Kidney capillary endothelial cell (primary cell): Measurements from ENCODE around the gene RNU1-2.
"Not testable (repeated sequence)": the region's sequence is repeated elsewhere in the genome, so short reads cannot be mapped to it uniquely, and the experiment has no call there.

Experiments
- DNase-seq: peaks from one replicate; pipeline ENCODE4 v3.0.0-alpha.2; 2018; ENCODE audit warnings: low spot score

The RNU1-2 gene

DNA sequence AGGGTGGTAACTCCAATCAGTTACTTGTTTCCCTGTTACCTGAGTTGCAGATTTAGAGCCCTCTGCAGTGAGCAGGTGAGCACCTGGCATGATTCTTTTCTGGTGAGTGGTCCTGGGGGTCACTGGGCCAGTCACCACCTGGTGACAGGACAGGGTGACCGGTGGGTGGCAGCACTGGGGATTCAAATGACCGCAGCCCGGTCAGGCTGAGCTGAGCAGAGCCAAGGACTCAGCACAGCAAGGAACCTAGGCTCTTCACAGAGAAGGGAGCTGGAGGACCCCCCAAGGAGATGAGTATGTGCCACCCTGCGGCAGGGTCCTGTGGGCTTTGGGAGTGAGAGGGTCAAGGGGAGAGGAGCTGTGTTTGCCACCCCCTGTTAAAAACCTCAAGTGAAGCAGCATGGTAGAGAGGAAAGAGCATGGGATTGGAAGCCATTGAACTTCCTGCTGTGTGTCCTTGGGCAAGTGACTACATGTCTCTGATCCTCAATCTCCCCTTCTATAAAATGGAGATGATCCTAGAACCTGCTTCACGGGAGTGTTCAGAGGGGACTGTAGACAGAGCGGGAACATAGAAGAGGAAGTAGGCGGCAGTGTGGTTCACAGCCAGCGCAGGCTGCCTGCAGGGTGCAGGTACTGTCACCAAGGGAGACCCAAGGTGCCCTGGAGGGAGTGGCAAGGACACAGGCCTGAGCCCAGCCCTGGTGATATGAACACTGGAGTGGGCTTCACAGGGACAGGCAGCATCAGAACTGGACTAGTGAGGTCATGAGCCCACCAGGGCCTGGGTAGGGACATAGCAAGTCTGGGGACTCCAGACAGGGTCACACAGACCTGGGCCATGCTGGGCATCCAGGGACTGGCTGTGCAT is 16.3 kb downstream of the RNU1-2 start:
- not testable (repeated sequence) for DNase-seq

DNA sequence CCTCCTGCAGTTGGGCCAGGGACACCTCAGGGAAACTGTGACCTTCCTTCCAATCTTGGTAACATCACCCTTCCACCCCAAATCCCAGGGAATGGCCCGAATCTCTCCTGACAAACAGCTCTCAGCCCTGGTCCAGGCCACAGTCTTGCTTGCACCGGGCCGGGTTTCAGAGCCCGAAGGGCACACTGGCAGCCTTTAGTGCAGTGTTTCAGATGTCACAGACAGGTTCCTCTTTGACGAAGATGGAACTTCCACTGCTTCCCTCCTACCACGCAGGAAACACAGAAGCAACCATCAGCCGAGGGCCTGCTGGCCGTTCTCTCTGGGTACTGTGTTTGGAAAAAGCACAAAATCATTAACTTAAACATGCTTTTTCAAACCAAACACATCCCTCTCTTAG is 17.0 kb downstream of the RNU1-2 start:
- DNase-seq = not testable (repeated sequence)

DNA sequence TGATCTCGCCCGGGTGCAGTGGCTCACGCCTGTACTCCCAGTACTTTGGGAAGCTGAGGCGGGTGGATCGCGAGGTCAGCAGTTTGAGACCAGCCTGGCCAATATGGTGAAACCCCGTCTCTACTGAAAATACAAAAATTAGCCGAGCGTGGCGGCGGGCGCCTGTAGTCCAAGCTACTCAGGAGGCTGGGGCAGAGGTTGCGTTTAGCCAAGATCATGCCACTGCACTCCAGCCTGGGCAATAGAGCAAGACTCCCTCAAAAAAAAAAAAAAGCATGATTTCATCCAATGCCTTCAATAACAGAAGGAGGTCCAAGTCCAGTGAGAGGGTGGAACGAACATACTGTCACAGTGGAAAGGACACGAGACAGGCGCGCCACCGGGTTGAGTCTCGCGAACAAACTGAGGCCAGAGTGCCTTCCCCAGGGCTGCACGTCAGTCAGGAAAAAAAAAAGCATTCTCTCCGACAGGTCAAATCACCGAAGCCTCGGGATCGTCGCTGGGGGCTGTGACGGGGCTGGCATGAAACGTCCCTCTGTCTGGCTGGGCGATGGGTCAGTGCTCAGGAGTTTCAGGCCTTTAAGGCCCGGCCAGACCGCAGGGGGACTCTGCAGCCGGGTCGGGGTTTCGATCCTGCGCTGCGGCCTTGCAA is 17.5 kb downstream of the RNU1-2 start:
- DNase-seq = no peak

DNA sequence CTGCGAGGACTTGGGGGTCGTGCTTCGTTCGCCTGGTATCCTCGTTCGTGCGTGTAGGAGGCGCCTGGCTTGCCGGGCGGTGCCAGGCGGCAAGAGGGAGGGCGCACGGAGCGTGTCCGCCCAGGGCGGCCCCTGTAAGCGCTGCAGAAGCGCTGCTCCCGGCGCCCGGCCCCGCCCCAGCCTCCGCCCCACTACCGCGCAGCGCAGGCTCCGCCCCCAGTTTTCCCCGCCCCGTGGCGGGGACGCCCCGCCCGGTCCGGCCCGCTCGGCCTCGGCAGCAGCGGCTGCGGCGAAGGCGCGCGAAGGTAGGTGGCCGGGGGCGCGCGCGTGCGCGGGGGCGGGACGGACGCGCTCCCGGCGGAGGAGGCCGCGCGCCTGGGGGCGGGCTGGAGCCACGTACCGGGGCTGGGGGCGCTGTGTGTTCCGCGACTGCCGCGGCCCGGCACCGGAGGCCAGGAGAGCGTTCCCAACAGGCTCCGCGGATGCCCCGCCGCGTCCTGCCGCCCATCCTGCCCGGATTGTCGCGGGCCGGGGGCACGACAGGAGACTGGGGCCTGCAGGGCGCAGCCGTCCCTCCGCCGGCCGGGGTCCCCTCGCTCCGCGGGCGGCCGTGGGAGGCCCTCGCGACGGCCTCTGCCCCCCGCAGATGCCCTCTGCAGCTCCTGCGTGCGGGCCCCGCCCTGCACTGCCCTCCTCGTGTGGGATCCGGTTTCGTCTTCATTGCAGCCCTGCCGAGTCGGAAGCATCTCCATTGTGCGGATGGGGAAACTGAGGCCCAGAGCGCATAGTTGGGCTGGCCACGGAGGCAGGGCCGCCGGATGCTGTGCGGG is 18.3 kb downstream of the RNU1-2 start:
- peak; percentile 96 for DNase-seq

DNA sequence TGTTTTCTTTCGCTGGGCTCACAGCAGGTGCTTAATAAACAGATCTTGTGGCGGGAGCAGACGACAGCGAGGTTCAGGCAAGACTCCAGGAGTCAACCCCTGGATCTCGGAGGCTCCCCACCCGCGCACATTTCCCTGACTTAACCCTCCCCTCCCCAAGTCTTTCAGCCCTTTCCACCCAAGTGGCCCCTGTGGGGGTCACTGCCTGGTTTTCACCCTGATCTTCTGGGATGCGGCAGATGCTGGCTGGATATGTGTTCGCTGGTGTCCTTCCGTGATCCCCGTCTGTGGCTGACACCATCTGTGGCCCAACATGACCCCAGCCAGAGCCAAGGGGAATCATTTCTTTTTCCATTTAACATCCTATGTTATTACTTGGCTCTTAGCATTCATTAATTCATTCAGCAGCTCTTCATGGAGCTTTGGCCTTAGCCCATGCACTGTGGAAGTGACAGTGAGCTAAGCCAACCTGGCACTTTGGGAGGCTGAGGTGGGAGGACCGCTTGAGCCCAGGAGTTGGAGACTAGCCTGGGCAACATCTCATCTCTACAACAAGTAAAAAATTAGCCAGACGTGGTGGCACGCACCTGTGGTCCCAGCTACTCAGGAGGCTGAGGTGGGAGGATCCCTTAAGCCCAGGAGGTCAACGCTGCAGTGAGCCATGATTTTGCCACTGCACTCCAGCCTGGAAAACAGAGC is 19.3 kb downstream of the RNU1-2 start:
- not testable (repeated sequence) for DNase-seq

DNA sequence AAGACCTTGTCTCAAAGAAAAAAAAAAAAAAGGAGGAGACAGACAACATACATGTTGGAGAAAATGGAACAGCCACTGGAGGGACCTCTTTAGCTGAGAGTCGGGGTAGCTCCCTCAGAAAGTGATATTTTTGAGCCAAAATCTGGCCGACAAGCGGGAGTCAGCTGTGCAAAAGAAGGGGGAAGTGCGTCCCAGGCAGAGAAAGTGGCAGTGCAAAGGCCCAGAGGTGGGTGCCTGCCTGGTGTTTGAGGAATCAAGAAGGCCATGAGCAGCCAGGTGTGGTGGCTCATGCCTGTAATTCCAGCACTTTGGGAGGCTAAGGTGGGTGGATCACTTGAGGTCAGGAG is 19.8 kb downstream of the RNU1-2 start:
- DNase-seq = no peak

DNA sequence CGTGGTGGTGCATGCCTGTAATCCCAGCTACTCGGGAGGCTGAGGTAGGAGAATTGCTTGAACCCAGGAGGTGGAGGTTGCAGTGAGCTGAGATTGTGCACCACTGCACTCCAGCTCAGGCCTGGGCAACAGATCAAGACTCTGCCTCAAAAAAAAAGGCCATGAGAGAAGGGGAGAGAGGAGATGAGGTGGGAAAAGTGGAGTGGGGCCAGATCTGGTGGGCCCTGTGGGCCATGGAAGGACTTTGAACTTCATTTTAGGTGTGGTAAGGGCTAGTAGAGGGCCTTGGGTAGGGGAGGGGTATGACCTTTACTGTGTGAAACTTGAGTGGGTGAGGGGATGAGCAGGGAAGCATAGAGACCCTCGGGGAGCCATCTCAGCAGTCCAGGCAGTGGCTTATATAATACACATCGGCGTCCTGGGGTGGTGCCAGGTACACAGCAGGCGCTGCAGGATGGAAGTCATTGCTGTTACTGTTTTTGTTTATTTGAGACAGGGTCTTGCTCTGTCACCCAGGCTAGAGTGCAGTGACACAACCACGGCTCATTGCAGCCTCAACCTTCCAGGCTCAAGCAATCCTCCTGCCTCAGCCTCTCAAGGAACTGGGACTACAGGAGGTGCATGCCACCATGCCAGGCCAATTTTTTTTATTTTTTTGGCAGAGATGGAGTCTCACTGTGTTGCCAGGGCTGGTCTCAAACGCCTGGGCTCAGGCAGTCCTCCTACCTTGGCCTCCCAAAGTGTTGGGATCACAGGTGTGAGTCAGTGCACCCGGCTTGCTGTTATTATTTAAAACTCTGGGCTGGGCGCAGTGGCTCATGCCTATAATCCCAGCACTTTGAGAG is 20.5 kb downstream of the RNU1-2 start:
- DNase-seq = not testable (repeated sequence)

DNA sequence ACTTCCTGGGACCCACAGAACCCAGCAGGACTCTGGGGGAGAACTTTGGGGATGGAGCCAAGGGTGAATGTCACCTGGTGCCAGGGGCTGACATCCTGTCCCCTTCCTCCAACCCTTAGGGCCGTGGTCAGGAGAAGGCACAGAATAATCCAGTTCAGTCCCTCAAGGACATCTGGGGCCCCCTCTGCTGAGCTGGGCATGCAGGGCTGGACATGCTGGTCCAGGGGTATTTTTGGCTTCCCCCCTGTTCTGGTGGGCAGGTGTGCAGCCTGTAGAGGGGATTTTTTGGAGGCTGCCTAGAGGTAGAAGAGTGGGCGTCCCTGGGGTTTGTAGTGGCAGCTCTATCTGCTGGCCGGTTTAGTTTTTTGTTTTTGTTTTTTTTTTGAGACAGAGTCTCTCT is 22.6 kb downstream of the RNU1-2 start:
- DNase-seq = no peak

DNA sequence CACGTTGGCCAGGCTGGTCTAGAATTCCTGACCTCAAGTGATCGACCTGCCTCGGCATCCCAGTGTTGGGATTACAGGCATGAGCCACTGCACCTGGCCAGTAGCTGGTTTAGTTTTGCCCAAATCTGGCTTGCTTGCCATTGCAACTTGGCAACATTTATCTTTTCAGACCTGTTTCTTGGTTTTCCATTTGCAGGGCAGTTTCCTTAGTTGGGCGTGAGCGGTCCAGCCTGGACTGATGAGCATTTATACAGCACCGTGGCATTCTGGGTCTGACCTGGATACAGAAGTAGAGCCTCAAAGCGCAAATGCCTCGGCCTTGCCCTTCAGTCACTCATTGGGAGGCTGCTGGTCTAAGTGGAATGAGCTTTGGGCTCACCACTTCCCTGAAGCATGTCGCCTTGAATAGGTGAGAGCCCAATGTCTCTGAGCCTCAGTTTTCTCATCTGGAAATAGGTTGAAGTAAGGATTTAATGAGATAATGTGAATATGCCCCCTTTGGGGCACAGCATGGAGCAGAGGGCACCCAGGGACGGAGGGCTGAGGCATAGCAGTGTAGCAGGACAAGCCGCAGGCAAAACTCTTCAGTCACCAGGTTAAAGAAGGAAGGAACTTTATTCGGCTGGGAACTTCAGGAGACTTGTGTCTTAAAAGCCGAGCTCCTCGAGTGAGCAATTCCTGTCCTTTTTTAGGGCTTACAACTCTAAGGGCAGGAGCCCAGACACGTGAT is 23.3 kb downstream of the RNU1-2 start:
- DNase-seq = not testable (repeated sequence)

DNA sequence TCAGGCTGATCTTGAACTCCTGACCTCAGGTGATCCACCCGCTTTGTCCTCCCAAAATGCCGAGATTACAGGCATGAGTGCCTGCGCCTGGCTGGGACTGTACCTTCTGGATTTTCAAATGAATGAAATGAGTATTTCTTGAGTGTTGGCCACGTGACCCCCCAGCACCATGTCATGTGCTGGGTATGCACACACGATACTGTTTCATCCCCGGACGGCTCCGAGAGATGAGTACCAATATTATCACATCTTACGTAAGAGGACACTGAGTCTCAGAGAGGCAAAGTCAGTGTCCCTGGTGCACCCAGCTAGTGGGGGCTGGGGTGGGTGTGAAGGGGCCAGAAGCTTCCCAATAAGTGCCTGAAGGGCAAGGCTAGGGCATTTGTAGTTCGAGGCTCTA is 25.2 kb downstream of the RNU1-2 start:
- no peak for DNase-seq

DNA sequence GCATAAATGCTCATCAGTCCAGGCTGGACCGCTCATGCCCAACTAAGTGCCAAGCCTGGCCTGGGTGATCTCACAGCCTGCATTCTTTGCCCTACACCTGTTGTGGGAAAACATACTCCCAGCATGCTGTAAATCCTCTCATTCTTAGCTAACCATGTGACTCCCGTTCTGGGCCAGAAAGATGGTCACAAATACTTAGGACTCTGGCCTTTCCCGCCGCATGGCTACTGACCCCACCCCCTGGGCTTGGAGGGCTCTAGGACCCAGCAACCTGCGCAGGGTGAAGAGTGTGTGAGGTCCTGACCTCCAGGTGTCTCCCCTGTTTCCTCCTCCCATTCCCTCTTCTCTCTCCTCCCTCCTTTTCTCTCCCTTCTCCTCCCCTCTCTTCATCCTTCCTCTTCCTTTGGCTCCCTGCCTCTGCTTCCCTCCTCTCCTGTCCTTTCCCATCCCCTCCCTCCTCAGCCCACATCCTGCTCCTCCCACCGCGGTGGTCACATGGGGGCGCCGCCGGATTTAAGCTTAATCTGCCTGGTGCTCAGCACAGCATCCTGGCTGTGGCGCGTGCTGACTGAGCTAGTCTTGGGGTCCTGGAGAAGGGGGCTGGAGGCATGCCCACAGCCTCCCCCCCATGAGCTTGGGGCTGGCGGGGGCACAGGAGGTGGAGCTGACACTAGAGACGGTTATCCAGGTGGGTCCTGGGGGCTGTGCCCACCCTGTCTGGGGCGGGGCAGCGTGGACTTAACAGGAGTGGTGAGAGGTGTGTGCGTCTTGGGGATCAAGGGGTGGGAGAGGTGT is 25.8 kb downstream of the RNU1-2 start, which contains the start of gene CROCC:
CROCC (plus strand) TSS at position 541 of the 795 bp plus-strand sequence; CDS start at position 629, 88 bp downstream.
- DNase-seq = no peak

DNA sequence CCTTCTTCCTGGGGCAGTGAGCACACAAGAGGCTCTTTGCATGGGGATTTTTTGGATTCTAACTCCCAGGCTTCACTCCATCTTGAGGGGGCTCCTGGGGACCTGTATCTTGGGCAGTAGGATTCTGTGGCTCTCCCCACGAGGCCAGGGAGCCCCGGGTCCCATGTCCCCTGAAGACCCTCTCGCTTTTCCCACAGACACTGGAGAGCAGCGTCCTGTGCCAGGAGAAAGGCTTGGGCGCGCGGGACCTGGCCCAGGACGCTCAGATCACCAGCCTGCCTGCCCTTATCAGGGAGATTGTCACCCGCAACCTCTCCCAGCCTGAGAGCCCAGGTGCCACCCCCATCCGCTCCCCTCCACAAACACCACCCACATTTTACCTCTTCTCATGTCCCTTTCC is 26.7 kb downstream of the RNU1-2 start:
- no peak for DNase-seq

DNA sequence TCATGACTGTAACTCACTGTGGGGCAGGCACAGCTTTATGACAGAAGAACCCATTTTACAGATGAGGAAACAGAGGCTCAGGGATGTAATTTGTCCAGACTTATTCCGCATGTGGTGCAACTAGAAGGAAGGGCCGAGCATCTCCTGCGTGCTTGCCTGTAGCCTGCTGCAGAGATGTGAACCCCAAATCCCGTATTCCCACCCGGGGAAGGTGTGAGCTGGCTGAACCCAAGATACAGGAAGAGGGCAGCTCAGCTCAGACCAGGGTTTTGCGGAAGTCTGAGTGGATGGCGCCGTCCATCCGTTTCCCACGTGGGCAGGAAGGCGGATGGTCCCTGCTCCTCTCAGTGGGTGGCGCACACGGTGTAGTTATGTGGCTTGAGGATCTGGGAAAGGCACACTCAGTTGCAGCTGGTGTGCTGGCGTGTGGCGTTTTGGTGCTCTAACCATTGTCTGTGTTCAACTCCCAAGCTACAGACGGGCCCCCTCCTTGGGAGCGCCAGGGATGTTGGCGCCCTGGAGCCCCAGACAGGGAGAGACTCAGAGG is 27.2 kb downstream of the RNU1-2 start:
- DNase-seq = peak; percentile 65

DNA sequence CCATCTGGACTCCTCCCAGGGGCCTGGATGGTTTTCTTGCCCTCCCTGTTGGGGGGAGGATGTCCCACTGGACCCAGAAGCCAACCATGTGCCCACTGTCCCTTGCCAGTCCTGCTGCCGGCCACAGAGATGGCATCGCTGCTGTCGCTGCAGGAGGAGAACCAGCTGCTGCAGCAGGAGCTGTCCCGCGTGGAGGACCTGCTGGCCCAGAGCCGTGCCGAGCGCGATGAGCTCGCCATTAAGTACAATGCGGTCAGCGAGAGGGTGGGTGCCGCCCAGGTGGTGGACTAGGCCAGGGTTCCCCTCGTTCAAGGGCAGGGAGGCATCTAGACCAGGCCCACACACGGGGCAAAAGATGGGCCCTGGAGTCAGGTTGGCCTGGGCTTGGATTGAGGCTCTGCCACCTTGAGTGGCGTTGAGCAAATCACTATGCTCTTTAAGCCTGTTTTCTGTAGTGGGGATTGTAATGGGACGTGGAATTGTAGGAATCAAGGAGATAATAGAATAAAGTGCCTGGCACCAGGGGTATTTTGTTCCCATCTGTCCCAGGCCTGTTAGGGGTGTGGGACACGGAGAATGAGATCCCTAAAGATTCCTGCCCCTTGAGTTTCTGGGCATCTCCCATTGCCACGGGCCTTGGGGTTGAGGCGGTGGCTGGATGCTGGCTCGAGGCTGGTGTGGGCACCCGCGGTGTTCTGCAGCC is 28.6 kb downstream of the RNU1-2 start:
- no peak for DNase-seq

DNA sequence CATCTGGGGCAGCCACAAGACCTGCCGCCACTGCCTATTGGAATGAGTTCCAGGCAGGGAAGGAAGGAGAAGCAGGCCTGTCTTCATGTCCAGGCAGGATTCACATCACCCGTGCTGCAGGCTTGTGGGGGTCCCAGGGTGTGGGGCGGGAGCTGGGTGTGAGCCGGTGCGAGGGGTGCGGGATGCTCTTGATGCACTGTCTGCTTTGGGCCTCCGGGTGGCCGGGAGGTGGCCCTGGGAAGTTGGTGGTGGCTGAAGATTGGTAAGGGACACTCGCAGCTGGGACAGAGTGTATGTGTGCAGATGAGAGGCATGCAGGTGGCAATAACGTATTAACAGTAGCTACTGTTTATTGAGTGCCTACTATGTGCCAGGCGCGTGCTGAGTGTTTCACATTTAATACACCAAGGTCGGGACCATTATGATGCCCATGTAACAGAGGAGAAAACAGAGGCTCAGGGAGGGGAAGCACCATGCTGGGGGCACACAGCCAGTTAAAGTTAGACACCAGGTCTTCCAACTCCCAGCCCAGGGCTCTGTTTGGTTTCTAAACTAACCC is 29.2 kb downstream of the RNU1-2 start:
- no peak for DNase-seq

DNA sequence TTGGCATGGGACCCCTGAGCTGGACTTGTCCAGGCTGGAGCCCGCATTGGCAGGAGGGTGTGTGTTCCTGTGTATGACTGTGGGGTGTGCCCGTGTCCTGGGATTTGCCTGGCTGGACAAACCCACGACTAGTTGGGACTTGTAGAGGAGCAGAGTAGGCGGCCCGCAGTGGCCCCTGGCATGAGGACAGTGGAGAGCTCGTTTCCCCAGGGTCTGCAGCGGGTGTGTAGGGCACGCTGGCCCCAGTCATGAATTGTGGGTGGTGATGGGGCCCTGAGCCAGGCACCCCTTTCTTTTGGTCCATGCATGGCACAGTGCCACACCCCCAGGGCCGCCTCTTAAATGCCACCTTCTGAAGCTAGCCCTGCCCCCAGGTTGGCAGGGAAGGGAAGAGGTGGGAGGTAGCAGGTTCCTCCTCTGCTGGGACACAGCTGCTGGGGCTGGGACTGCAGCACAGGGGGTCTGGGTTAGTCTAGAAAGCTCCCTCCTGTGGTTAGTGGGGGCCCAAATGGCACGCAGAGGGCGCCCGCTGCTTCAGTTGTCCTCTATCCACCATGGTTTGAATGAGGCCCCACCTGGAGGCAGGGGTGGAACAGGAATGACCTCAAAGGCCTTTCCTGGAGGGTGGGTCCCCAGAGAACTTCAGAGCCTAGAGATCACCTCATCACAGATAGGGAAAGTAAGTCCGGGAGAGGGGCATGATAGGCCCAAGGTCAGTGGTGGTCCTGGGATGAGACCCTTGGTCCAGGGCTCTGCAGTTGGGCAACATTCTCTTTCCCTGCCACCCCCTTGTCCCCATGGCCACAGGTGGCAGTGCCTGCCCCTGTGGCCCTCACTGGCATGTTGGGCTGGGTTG is 30.1 kb downstream of the RNU1-2 start:
- DNase-seq = no peak

DNA sequence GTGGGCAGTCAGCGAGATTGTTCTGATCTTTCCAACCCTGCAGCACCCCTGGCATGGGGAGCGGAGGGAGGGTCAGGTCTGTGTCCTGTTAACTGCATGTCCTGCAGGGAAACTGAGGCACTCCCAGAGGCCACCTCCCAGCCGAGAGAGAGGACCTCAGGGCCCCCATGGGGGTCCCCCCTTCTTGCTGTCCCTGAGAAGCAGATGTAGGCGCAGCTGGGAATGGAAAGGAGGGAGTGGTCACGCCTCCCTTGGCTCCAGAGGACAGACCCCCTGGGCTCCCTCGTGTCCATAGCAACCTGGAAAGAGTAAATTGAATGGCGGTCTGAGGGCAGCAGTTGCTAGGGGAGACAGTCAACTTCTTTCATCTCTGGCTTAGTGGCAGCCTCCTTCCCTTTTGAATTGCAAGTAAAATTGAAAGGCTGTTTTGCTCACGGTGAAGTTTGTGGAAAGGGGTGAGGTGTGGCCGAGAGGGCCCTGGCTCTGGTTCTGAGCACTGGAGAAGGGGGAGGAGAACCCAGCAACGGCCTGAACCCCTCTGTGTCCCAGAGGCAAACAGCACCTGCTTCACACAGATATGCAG is 30.8 kb downstream of the RNU1-2 start:
- no peak for DNase-seq
